Epithelial cell of esophagus (primary cell): ENCODE measurements around the gene GNG7.
"Not testable (repeated sequence)": the region's sequence is repeated elsewhere in the genome, so short reads cannot be mapped to it uniquely, and the experiment has no call there.

ENCODE experiments used
- DNase-seq: peaks from one replicate; pipeline ENCODE4 v3.0.0; 2010; ENCODE audit warnings: low read depth
- H3K4me3 ChIP-seq: 2 replicates; pipeline ENCODE4 v1.5.1; 2011; ENCODE audit warnings: mild to moderate bottlenecking, low read length, control low read depth
- CTCF ChIP-seq: IDR thresholded peaks from 2 replicates; pipeline ENCODE4 v1.5.1; 2011; ENCODE audit warnings: low read depth, mild to moderate bottlenecking, low read length, control low read depth, inconsistent platforms; ENCODE audit not compliant: insufficient read depth; ENCODE audit errors: missing control alignments

Gene GNG7

GRCh38 chr19:2558543-2558942 lies 144.0 kb downstream of the GNG7 start:
- no peak for TF ChIP-seq CTCF
- H3K4me3 ChIP-seq, result no peak overlapping the region
- DNase-seq, result no peak

- H3K4me3 ChIP-seq, DNase-seq: not testable (repeated sequence)
Observed at GRCh38 chr19:2558131-2558530, 144.4 kb downstream of the GNG7 start.

- DNase-seq, result no peak
- TF ChIP-seq CTCF, result no peak
- H3K4me3 ChIP-seq, result no peak overlapping the region
Observed at GRCh38 chr19:2557093-2557440, 145.4 kb downstream of the GNG7 start.

- no peak overlapping the region for H3K4me3 ChIP-seq
- TF ChIP-seq CTCF, result no peak
- no peak for DNase-seq
Observed at GRCh38 chr19:2556221-2557092, 146.0 kb downstream of the GNG7 start.

GRCh38 chr19:2555422-2556220 lies 146.9 kb downstream of the GNG7 start:
- H3K4me3 ChIP-seq, result no peak overlapping the region
- TF ChIP-seq CTCF, result no peak
- no peak for DNase-seq

GRCh38 chr19:2554856-2555255 lies 147.6 kb downstream of the GNG7 start:
- DNase-seq, result no peak
- no peak overlapping the region for H3K4me3 ChIP-seq
- TF ChIP-seq CTCF, result no peak

- no peak overlapping the region for H3K4me3 ChIP-seq
- no peak for TF ChIP-seq CTCF
- DNase-seq, result no peak
Observed at GRCh38 chr19:2553510-2553909, 149.0 kb downstream of the GNG7 start.
